ENCODE measurements around the gene ZFAND2A. TPM values are rescaled to one million over a fixed set of nuclear protein-coding genes. Genes with fewer than 3 reads are reported as not detected.
"Not testable (repeated sequence)": the region's sequence is repeated elsewhere in the genome, so short reads cannot be mapped to it uniquely, and the experiment has no call there.

The ZFAND2A gene
- polyA plus RNA-seq, 10 donors = 10.2 to 17.9 (median 13.8) TPM

- peak; percentile 52 to 84 (median 75) for DNase-seq
Measured at GRCh38 chr7:1175967-1176851, 16.2 kb upstream of the ZFAND2A start.

DNA sequence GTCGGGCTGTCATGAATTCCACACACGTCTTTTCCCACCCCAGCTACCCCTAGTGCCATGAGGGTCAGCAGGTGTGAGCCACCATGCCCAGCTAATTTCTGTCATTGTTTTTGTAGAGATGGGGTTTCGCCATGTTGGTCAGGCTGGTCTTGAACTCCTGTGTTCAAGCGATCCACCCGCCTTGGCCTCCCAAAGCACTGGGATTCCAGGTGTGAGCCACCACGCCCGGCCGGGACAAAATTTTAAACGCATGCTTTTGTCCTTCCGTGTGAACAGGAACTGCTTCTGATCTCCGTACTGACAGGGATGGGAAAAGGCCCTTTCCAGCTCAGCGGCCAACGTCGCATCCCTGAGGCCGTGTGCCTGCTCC, 15.6 kb upstream of the ZFAND2A start:
- no peak for DNase-seq

DNA sequence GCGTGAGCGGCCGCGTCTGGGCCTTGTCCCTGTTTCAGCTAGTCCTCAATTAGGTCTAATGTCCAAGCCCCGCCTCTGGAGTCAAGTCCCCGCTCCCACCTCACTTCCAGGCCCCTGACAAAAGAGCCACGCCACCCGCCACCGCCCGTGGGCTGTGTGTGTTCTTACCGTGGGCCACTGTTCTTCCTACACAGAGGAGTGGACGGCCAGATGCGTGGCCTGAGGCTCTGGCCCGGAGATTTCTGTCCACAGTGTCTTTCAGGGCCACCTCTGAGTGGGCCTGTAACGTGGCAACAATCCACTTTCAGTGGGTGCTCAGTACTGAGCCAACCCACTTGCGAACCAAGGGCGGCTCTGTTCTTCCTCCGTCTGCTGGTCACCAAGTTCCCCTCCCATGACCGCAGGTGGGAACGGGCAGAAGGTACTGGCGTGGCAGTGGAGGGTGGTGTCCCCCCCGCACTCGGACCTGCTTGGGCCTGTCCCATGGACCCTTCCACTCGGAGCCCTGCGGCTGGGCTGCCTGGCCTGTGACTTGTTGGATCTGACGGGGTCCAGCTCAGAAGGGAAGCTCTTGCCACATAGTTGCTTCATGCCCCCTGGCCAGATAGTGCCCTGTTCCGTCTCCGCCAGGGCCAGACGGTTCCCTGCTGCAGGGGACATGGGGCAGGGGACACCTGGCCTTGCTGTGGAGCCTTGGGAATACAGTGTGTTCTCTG, 15.0 kb upstream of the ZFAND2A start:
- no peak for DNase-seq

- DNase-seq = no peak
Measured at GRCh38 chr7:1174002-1174401, 14.0 kb upstream of the ZFAND2A start.

DNA sequence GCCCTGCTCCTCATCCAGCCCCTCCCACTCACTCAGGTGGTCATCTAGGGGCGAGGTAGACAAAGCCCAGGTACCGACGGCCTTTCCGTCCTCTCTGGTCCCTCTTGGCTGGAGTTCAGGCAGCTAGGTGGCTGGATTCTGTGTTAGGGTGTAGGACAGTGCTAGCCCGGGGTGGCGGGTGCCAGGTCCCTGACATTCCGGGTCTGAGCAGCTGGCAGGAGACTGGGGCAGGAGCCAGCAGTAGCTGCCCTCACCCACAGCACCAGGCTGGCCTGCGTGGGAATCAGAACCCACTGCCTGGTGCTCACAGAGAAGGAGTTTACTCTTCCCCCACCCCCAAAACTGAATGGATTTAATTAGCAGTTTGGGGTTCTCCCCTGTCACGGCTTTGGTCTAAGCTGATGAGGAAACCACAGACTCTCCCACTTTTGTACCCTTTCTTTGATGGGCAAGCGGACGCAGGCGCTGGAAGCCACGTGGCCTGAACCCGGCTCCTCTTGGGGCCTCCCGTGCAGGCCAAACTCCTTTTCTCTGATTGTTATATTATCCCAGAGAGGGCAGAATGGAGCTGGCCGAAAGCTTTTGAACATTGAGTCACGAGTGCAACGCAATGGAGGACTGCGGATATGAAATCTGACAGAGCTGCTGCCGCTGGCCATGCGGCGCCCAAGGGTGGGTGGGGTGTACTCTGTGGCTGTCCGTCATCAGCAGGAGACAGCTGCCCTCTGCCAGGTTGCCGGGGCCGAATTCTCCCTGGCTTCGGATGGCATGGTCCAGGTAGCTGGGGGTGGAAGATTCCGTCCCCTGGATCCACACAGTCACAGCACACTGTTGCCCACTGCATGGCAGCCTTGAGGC, 12.9 kb upstream of the ZFAND2A start:
- no peak for DNase-seq

GRCh38 chr7:1171516-1171915, 11.5 kb upstream of the ZFAND2A start:
- not testable (repeated sequence) for DNase-seq

DNA sequence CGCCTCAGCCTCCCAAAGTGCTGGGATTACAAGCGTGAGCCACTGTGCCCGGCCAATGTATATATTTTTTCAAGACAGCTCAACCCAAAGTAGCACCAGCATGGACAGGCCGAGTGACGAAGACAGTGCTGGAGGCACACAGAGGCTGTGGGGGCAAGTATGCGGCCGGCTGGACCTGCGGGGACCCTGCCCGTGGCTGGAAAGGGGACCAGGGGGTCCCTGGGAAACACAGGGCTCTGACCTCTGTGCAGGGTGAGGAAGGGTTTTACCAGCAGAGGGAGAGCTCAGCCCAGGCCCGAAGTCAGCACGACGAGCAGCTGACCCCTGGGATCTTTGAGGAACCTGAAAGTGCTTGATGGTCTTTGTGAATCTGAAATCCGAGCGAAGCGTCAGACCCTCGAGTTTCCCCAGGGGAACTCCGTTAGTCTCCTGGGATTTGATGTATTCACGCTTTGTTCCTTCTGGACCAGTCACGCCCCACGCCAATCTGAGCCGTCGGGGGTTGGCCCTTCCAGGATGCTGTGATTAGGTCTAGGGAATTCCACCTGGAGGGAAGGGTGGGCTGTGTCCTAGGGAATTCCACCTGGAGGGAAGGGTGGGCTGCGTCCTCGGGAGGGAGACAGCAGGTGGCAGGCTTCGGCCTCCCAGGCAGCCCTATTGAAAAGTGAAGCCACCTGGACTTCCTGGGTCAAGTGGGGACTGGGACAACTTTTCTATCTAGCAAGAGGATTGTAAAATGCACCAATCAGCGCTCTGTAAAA, 10.9 kb upstream of the ZFAND2A start:
- DNase-seq = no peak

- DNase-seq = peak; percentile 67 to 88 (median 79)
Measured at GRCh38 chr7:1169409-1170368, 9.7 kb upstream of the ZFAND2A start.

- no peak for DNase-seq
Measured at GRCh38 chr7:1168422-1168821, 8.4 kb upstream of the ZFAND2A start.

DNA sequence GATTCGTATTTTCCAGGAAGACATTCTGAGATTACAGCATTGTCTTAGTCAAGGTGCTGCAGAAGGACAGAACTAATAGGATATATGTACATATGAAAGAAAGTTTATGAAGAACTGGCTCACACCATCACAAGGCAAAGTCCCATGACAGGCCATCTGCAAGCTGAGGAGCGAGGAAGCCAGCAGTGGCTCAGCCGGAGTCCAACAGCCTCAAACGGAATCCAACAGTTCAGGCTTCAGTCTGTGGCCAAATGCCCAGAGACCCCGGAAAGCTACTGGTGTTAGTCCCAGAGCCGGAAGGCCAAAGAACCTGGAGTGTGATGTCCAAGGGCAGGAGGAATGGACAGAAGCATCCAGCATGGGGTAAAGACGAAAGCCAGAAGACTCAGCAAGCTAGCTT, 4.4 kb upstream of the ZFAND2A start:
- no peak for DNase-seq

DNA sequence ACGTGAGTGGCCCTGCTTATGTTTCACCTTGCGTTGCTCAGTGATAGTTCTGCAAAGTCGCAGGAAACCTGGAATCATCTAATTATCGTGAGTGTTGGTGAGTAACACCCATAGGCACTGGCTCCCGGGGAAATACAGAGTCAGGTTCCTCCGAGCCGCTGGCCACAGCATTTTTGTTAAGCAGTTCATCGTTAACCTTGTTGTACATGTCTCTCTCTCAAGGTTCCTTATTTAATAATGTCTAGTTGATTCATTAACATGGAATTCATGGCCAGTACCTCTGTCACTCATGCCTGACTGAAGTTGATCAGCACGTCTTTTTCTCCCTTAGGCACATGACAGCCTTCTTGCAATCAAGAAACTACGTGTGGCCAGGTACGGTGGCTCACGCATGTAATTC, 3.1 kb upstream of the ZFAND2A start:
- no peak for DNase-seq

DNA sequence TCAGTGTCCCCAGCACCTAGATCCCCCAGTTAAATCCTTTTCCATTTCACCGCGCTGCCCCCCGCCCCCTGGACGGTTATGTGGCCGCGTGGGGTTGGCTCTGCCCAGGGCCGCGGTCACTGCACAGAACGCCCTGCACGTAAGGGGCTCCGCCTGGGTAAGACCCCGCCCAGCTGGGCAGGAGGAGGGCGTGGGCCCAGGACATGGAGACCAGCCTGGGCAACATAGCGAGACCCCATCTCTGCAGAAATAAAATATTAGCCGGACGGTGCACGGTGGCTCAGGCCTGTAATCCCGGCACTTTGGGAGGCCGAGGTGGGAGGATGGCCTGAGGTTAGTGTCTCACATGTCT, 650 bp upstream of the ZFAND2A start:
- DNase-seq = no peak

- DNase-seq = not testable (repeated sequence)
Measured at GRCh38 chr7:1159231-1159630, 765 bp downstream of the ZFAND2A start.

DNA sequence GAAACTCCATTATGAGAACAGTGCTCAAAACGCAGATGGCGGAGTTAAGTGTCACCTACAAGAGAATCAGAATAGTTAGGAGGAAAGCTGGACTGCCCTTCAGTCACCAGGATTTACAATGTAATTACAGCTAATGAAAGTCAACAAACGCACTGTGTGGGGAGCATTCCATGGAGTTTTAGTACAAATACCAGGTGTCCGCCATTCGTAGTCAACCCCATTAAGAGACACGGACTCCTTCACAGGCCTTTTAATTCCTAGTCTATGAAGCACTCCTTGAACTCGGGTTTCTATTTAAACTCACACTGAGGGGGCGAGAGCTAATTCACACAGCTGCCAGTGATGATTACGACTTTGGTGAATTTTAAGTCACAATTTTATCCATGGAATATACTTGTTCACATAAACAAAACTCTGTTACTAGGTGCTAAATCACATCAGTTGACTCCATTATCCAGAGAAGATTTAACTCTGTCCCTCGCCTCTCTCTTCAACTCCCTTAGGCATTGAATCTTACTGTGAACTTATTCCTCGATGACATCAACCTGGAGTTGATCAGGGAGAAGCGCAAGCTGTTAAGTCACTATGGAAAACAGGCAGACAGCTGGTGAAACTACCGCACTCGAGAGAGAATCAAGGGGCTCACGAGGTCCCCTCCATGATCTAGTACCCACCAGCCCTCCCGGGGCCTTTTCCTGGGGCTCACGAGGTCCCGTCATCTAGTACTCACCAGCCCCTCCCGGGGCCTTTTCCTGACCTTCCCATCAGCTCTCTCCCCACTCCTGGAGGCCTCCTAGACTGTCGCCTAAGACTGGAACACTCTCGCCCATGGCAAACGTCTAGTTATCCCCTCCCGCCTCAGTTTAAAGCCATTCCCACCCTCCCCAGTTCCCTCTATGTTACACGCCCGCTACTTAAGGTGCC, 1.5 kb downstream of the ZFAND2A start:
- DNase-seq = no peak

GRCh38 chr7:1156782-1157535, 3.0 kb downstream of the ZFAND2A start:
- DNase-seq = no peak

- DNase-seq = not testable (repeated sequence)
Measured at GRCh38 chr7:1155818-1156781, 3.9 kb downstream of the ZFAND2A start.

- no peak for DNase-seq
Measured at GRCh38 chr7:1154172-1154739, 5.7 kb downstream of the ZFAND2A start.
